Erythroblast (primary cell): ENCODE data around the gene BSND.

Experiments used
- DNase-seq, 2 experiments: peaks; one replicate each; lab custom pipeline; 2025; lab: John Stamatoyannopoulos, UW
- GATA1 ChIP-seq: IDR thresholded peaks from 2 replicates; pipeline ENCODE4 v1.6.1; 2011; ENCODE audit warnings: low read depth, mild to moderate bottlenecking, control low read depth, low read length, moderate library complexity
- POLR2A ChIP-seq: IDR thresholded peaks from 2 replicates; pipeline ENCODE4 v1.6.1; 2011; ENCODE audit warnings: mild to moderate bottlenecking, low read length

Gene BSND

DNA sequence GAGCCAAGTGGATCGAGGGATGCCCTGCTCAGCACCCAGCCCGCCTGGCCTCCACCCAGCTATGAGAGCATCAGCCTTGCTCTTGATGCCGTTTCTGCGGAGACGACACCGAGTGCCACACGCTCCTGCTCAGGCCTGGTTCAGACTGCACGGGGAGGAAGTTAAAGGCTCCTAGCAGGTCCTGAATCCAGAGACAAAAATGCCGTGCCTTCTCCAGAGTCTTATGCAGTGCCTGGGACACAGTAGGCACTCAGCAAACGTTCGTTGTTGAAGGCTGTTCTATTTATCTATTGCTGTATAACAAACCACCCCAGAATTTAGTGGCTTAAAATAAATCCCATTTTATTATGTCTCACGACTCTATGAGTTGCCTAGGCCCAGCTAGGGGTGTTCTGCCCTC is 6.8 kb upstream of the BSND start:
- no peak for DNase-seq
- no peak for TF ChIP-seq POLR2A
- TF ChIP-seq GATA1 = no peak

DNA sequence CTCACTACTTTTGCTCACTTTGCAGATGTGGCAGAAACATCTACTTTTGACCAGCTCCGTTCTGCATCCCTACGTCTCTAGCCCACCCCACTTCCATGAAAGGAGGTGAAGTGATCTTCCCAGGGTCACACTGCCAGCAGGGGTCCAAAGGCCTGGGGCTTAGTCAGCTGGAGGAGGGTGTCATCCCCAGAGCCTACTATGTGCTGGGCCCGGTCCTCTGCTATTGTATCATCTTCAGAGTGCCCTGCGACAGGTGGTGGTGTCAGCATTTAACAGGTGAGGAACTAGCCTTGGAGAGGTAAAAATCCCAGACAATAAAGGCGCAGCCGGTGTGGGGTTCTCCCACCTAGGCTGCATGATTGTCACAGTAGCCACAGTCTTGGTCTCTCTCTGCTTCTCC is 5.6 kb upstream of the BSND start:
- DNase-seq = no peak
- TF ChIP-seq GATA1 = no peak
- TF ChIP-seq POLR2A = no peak

DNA sequence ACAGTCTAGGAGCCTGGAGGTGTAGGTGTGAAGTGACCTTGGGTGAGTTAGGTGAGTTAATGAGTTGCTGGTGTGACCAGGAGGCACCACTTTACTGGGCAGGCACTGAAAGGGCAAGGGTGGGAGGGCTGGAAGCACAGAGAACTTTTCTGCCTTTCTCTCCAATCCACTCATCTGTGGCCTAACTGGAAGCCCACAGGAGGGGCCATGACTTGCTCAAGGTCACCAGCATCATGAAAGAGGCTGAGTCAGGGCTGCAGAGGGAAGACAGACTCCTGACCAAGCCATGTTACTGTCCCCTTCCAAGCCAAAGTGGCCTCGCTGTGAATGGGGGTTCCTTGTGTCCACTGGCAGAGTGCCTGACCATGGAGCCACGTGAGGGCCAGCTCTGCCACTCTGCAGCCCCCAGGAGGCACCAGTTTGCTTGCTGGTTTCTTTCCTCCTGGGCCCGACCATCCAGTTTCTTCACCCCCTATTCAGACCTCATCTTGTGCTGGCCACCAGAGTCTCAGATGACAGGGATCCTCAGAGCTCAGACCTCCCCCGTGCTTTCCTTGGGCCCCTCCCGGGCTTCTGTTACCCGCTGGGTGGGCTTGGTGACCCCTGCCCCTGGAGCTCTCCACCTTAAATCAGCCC is 4.3 kb upstream of the BSND start:
- DNase-seq = no peak
- no peak for TF ChIP-seq POLR2A
- TF ChIP-seq GATA1 = no peak

DNA sequence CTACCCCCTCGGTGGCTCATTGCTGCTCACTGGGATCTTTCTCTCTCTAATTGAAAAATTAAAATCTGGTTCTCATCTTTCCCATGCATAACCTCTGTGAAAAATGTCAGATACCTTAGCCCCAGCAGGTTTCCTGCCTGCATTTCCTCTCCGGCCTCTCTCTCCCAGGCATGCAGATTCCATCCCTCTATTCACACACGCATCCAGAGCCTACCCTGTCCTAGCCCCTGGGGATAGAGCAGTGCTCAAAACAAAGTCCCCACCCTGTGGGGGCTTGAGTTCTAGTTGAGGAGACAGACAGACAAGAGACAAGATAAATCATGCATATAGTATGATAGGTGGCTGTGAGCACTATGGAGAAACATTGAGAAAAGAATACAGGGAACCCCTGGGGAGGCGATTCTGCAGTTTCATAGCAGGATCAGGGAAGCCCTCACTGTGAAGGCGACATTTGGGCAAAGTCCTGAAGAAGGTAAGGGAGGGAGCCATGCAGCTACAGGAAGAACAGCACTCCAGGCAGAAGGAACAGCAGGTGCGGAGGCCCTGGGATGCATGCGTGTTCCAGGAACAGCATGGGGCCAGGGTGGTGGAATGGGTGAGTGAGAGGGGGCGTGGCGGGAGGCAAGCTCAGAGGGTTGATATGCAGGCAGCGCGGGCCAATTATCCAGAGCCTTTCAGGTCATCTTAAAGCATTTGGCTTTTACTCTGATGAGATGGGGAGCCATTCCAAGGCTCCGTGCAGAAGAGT is 3.5 kb upstream of the BSND start:
- no peak for TF ChIP-seq GATA1
- TF ChIP-seq POLR2A = no peak
- DNase-seq = no peak

DNA sequence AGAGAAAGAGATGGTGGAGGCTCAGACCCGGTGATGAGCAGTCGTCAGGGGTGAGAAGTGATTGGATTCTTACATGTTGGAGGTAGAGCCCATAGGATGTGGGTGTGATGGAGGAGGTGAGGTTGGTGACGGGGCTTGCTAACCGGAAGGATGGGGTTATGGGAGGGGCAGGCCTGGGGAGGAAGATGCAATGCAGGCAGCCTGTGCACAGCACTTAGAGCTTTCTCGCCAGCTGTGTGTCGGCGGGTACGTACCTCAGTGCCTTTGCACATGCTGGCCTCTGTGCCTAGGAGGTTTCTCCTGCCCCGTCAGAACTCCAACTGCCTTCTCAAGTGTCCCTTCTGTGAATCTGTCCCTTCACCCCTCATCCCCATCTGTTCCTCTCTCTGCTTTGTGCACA is 2.9 kb upstream of the BSND start:
- TF ChIP-seq POLR2A = no peak
- TF ChIP-seq GATA1 = no peak
- no peak for DNase-seq

DNA sequence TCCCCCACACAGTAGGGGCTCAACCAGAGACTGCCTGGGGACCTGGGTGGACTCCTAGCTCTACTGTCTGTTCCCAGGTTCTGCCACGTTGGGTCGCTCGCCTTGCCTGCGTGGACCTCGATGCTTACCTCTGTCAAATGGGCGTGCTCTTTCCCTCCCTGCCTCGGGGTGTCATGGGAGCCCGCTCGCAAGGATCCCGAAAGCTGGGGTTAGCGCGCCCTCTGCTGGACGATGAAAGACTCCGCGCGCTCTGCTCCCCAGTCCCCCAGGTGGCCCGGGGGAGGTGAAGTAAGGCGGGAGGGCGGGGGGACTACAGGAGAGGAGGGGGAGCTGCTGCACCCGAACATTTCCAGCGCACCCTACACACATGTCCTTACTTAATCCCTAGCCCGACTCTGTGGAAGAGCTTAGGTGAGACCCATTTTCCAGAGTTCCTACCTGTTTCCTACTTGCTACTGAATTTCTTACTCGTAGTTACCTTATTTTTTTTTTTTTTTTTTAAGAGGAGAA is 2.3 kb upstream of the BSND start:
- no peak for TF ChIP-seq POLR2A
- no peak for TF ChIP-seq GATA1
- DNase-seq = peak; percentile 66 to 77

DNA sequence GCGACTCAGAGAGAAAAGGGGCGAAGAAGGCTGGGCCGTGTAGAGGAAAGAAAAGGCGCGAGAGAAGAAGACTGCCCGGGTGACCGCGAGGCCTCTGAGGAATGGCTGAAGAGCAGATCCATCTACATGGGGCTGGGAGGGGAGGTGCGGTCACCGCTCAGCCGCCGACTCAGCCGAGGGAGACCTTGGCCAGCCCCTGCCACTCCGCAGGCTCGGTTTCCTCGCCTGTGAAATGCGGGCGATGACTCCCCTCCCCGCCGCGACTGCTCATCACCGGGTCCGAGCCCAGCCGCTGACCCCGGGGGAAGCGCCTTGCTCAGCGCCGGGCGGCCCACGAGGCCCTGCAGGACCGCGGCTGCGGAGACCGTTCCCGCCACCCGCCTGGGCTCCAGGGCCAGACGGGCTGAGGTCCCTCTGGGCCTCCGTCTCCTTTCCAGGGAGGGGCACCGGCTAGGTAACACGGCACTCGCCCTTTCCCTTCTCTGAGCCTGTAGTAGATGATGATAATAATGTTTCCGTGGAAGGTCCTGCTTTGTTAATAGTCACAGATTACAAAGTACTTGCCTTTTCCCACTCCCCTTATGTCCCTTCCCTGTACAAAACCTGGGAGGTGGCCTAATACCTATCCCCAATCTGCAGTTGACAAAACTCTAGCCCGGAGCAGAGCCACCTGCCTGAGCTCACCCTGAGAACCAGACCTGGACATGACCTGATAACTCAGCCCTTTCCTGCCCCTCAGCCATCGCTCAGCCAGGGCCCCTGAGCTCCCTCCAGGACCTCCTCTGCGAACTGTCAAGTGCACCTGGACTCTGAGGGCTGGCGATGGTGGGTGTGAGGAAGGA is 1.6 kb upstream of the BSND start:
- no peak for TF ChIP-seq GATA1
- no peak for TF ChIP-seq POLR2A
- DNase-seq = no peak

DNA sequence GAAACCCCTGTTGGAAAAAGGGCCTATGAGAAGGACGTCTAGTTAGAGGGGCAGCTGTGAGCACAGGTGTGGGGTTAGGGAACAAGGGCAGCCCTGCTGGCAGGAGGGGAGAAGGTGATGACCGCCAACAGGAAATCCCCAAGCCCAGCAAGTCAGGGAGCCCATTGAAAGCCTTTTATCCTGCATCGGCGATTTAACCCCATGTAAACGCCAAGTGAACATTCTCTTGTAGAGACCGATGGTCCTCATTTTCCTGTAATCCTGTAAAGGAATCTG is 1.1 kb upstream of the BSND start:
- no peak for DNase-seq
- TF ChIP-seq POLR2A = no peak
- no peak for TF ChIP-seq GATA1

DNA sequence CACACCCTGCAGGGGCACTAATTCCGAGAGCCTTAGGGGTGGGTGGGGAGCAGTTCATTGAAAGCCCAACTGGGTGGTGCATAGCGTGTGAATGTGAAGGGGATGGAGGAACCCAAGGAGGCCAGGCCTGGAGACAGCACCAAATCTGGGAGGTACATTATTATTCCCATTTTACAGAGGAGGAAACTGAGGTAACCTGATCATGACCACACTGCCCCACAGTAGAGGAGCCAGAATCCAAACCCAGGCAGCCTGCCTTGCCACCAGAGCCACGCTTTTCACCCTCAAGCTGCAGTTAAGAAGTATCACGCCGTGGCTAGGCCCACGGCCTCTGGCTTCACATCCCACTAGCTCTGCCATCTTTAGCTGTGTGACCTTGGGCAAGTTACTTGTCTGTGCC is 633 bp upstream of the BSND start:
- no peak for TF ChIP-seq GATA1
- no peak for TF ChIP-seq POLR2A
- no peak for DNase-seq

DNA sequence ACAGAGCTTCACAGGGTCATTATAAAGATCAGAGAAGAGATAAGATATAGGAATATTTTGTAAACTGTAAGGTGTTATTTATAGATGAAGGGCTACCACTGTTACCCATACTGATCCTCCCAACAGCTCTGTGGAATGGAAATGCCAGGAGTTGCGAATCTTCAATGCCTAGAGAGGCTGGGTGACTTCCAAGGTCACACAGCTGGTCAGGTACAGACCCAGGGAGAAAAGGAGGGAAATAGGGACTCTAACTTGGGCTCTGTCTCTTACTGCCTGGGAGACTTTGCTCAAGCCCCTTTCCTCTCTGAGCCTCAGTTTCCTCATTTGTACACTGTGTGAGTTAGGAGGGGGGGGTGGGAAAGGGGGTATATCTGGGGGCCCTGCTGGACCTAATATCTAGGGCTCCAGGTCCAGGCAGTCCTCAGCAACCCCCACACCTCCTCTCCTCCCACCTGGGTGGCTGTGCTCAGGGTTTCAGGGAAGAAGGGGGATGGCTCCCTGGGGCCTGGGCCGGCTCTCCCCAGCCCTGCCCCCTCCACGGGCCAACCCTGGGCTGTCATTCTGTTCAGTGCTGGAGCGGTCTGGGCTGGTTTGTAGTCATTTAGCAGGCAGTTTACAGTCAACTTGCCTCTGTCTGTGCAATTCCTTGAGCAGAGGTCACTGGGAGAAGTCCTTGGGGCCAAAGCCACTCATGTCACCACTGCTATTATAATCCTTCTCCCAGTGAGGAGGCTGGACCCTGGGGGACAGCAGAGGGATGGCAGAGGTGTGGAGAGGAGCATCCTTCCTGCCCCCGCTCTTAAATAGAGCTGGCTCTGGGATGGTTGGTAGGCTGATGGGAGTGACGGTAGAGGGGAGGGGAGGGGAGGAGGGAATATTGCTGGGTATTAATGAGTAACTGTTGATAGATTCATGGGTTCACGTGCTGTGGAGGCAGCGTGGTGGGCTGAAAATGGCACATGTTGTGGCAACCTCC is 1.7 kb downstream of the BSND start:
- TF ChIP-seq POLR2A (no peak), GATA1 (no peak)
- no peak for DNase-seq

DNA sequence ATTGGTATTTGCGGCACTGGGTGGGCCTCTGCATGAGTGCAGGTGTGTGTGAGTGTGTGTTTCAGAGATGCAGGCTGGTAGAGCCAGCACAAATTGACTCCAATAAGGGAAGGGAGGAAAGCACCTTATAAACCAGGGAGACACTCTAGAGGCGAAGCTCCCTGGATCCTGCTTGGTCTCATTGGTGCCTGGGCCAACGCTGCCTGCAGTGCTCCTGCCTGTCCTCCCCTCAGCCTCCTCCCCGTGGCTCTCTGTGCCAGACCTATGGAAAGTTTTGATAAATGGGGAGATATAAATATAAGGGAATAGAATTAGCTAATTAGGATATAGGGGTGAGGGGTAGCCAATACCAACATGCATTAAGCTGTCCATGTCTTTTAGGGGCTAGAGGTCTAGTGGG is 2.6 kb downstream of the BSND start:
- DNase-seq = no peak
- TF ChIP-seq GATA1 = no peak
- TF ChIP-seq POLR2A = no peak

DNA sequence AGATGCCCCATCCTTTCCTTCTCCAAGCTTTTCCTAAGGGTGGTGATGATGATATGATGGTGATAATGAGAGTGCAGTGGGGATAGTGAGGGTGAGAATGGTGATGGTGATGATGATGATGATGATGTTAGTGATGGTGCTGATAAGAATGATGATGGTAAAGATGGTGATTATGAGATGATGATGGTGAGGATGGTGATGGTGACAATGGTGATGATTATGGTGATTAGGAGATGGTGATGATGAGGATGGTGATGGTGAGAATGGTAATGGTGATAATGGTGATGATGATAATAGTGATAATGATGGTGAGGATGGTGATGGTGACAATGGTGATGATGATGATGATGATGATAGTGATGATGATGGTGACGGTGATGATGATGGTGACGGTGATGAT is 4.0 kb downstream of the BSND start:
- DNase-seq = no peak
- TF ChIP-seq POLR2A (no peak), GATA1 (no peak)
